Stimulated activated CD4-positive, alpha-beta T cell treated with anti-CD3 and anti-CD28 coated beads, Interleukin-1b, Interleukin-23, amount 100 ng/mL, for 48 hours (primary cell): ENCODE data around the gene ETV6.
A peak's percentile ranks its signal among the peaks of the same experiment; 100 is the strongest.

Source experiments
- DNase-seq: peaks from one replicate; pipeline ENCODE4 v3.0.0-alpha.2; 2020

Gene ETV6

GRCh38 chr12:11763760-11764520 lies 114.5 kb downstream of the ETV6 start:
- no peak for DNase-seq

GRCh38 chr12:11764837-11765236 lies 115.4 kb downstream of the ETV6 start:
- no peak for DNase-seq

- DNase-seq, result no peak
Measured at GRCh38 chr12:11765421-11765816, 115.9 kb downstream of the ETV6 start.

GRCh38 chr12:11765817-11766794 lies 116.6 kb downstream of the ETV6 start:
- peak; percentile 87 for DNase-seq

GRCh38 chr12:11767029-11767724 lies 117.7 kb downstream of the ETV6 start:
- DNase-seq, result no peak

GRCh38 chr12:11767798-11768197 lies 118.3 kb downstream of the ETV6 start:
- no peak for DNase-seq

- DNase-seq, result no peak
Measured at GRCh38 chr12:11768233-11768965, 118.9 kb downstream of the ETV6 start.

- no peak for DNase-seq
Measured at GRCh38 chr12:11769723-11770514, 120.4 kb downstream of the ETV6 start.

- DNase-seq, result peak; percentile 41
Measured at GRCh38 chr12:11771356-11771755, 121.9 kb downstream of the ETV6 start.

GRCh38 chr12:11771895-11772502 lies 122.5 kb downstream of the ETV6 start:
- no peak for DNase-seq

GRCh38 chr12:11773889-11774677 lies 124.6 kb downstream of the ETV6 start:
- no peak for DNase-seq

GRCh38 chr12:11774821-11775220 lies 125.3 kb downstream of the ETV6 start:
- no peak for DNase-seq

- no peak for DNase-seq
Measured at GRCh38 chr12:11776316-11776715, 126.8 kb downstream of the ETV6 start.

- no peak for DNase-seq
Measured at GRCh38 chr12:11777451-11777850, 128.0 kb downstream of the ETV6 start.

- DNase-seq, result no peak
Measured at GRCh38 chr12:11777962-11778361, 128.5 kb downstream of the ETV6 start.

- no peak for DNase-seq
Measured at GRCh38 chr12:11778713-11779685, 129.5 kb downstream of the ETV6 start.

GRCh38 chr12:11780521-11781101 lies 131.1 kb downstream of the ETV6 start:
- DNase-seq, result no peak

- no peak for DNase-seq
Measured at GRCh38 chr12:11782914-11783420, 133.5 kb downstream of the ETV6 start.
